Upper lobe of left lung (tissue), 6 donors: ENCODE results near the gene CYB5R4. TPM values are rescaled to one million over a fixed set of nuclear protein-coding genes. Genes with fewer than 3 reads are reported as not detected.

ENCODE experiments used
- total RNA-seq, 6 donors: library from RNA; depleted of rRNA in 4 of 6; stranded (reverse); fragments of >200 nt in 4 of 6; gene quantifications; one replicate each; pipeline versions ENCODE4 v1.1.0 to v1.2.1, GENCODE V29; 2016 to 2021
- donor health status: DM: no; HTN: no; CAD: no; lungs with moderate emphysema.
- donor health status: DM: no; HTN: yes; CAD: no; lungs with severe emphysema.

Gene CYB5R4
- total RNA-seq, 6 donors from 2014 or later = 5.2 to 25.8 (median 13.1) TPM

Other genes starting within 250 kb of the CYB5R4 start
- under 1 TPM in 1 of 6 donors, not detected in 5; 0.23 TPM for gene SNAP91, start 150.6 kb upstream of the CYB5R4 start, total RNA-seq
- not detected for gene RIPPLY2, start 6.3 kb upstream of the CYB5R4 start, total RNA-seq
- 1 to 10 TPM in 3 of 6 donors, under 1 TPM in 2, not detected in 1; 0.40 to 3.1 (median 1.4) TPM for gene MRAP2, start 174.1 kb downstream of the CYB5R4 start, total RNA-seq